OCI-LY1 (cell line): ENCODE data around the gene BCR.

Experiments used
- CTCF ChIP-seq: fragments of 200-600 bp; sonication (generic), shearing (Covaris generic); IDR thresholded peaks from 2 replicates; pipeline ENCODE4 v1.5.1; 2017; ENCODE audit warnings: mild to moderate bottlenecking, antibody characterized with exemption, low read length, moderate library complexity, mixed read lengths
- EZH2 ChIP-seq: fragments of 200-600 bp; sonication (generic), shearing (Covaris generic); IDR thresholded peaks from 2 replicates; pipeline ENCODE4 v1.8.0; 2017; ENCODE audit warnings: borderline replicate concordance, mixed run types, mild to moderate bottlenecking, antibody characterized with exemption, low read length, moderate library complexity, mixed read lengths

GRCh38 chr22:23269441-23270211, 89.3 kb downstream of the BCR start:
- TF ChIP-seq CTCF (no peak), EZH2 (no peak)
